SIG-M5 (cell line): ENCODE results near the gene DNMT1.
"Not testable (repeated sequence)": the region's sequence is repeated elsewhere in the genome, so short reads cannot be mapped to it uniquely, and the experiment has no call there.

Experiments used
- DNase-seq: peaks from one replicate; lab custom pipeline; 2025; lab: John Stamatoyannopoulos, UW

Gene DNMT1

GRCh38 chr19:10220695-10221094 lies 25.9 kb upstream of the DNMT1 start:
- no peak for DNase-seq

- no peak for DNase-seq
These were observed 24.9 kb upstream of the DNMT1 start for GRCh38 chr19:10219678-10220077.

DNA sequence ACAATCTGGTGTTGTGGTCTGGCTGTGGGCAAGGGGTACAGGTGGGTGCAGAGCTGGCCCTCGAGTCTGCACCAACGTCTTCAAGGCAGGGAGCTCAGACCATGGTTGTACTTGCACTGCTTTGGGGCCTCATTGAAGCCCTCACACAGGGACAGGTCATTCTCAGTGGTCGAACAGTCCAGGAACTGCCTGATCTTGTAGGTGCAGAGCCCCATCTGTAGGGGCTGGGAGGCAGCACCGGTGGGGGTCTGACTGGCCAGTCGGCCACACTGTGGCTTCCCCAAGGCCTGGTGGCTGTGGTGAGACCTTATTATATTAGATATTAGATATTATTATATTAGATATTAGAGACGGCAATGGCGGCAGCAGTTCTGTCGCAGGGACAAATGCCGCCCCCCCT lies 22.3 kb upstream of the DNMT1 start:
- no peak for DNase-seq

GRCh38 chr19:10214784-10215183 lies 20.0 kb upstream of the DNMT1 start:
- no peak for DNase-seq

- no peak for DNase-seq
These were observed 16.9 kb upstream of the DNMT1 start for GRCh38 chr19:10211691-10212090.

DNA sequence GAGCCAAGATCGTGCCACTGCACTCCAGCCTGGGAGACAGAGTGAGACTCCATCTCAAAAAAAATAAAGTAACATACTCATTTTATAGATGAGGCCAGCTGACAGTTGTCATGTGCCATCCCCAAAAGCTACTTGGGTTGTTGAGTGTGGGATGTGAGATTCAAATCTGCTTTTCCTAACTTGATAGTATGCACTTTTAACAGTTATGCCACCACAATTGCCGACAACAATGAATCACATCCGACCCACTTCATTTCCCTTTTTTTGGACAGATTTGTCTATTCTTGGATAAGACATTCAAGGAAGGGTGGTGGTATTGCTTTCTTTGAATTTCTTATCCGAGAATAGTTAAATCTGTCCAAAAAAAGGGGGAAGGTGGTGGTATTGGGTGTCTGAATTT lies 16.3 kb upstream of the DNMT1 start:
- DNase-seq, result no peak

DNA sequence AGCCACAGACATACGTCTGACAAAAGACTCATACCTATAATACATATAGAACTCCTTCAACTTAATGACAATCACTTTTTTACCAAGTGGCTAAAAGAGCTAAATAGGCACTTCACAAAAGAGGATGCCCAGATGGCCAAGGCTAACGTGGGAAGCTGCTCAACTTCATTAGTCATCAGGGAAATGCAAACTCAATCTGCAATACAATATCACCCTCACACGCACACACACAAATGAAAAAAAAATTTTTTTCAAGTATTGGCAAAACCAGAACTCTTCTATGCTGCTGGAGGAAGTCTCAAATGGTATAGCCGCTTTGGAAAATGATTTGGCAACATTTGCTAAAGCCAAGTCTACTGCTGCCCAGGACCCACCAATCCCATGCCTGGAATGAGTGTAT lies 14.6 kb upstream of the DNMT1 start:
- no peak for DNase-seq

- no peak for DNase-seq
These were observed 12.3 kb upstream of the DNMT1 start for GRCh38 chr19:10207026-10207425.

GRCh38 chr19:10206226-10206885 lies 11.6 kb upstream of the DNMT1 start:
- DNase-seq, result no peak

GRCh38 chr19:10205636-10206035 lies 10.9 kb upstream of the DNMT1 start:
- no peak for DNase-seq

GRCh38 chr19:10203686-10204085 lies 8.9 kb upstream of the DNMT1 start:
- DNase-seq, result no peak

GRCh38 chr19:10201176-10201575 lies 6.4 kb upstream of the DNMT1 start:
- no peak for DNase-seq

- not testable (repeated sequence) for DNase-seq
These were observed 5.3 kb upstream of the DNMT1 start for GRCh38 chr19:10200101-10200500.

GRCh38 chr19:10198889-10199644 lies 4.3 kb upstream of the DNMT1 start:
- DNase-seq, result not testable (repeated sequence)

DNA sequence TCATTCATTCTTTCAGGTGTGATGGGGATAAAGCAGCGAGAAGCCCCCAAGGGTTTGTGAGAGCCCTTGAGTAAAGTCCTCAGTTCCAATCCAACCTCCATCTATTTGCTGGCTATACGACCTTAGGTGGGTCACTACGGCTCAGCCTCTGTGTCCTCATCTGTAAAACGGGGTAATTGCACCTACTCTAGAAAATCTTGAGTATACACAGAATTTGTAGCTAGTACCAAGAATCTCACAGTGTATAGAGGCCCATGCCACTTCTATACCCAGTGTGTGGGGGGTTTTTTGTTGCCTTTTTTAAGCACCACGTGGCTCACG lies 406 bp upstream of the DNMT1 start:
- DNase-seq, result no peak

DNA sequence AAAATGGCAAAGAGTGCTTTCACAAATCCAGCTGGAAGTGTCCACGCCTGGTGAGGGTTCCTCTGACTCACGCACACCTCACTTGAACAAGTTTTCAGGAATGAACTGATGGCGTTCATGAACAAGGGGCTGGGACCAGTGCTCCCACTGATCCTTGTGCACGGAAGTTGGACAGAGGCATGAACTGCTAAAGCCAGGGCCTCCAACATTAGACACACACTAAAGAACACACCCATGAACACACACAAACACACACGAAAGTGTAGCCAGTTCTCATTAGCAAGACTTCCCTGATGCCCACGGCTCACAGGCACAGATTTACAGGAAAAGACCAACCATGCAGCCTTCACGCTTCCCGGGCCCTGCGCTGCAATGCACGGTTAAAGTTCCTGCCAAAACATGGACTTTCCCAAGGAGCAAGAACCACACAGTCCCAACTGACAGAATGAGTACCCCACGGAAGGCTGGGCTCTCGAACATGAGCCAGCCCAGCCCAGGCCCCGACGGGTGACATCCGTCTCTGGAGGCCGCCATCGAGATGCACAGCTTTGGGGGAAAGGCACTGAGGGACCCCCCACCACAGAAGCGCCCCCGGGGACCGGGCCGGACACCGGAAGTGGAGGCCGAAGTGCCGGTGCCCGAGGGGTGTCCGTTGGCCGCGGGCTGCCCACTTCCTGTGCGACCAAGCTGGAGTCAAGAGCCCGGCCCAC lies 808 bp downstream of the DNMT1 start:
- DNase-seq, result no peak

- no peak for DNase-seq
These were observed 1.8 kb downstream of the DNMT1 start for GRCh38 chr19:10192922-10193321.

- no peak for DNase-seq
These were observed 3.4 kb downstream of the DNMT1 start for GRCh38 chr19:10191347-10191746.

DNA sequence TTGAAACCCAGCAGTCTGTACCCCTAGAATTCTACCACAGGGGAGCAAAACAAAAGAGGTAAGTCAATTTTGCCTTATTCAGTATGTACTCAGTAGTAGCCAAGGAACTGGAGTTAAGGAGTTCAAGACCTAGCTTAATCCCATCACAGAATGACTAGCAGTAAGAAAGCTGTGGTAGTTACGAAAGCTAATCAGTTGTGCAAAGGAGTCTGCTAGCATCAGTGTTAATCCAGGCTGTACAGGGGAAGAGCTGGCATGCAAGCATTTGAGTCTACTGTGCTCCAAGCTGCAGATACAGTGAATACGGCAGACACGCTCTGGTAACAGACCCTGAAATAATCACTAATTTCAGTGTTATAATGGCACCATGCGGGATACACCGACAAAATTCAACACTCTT lies 4.7 kb downstream of the DNMT1 start:
- DNase-seq, result no peak

- no peak for DNase-seq
These were observed 5.1 kb downstream of the DNMT1 start for GRCh38 chr19:10189616-10190015.

DNA sequence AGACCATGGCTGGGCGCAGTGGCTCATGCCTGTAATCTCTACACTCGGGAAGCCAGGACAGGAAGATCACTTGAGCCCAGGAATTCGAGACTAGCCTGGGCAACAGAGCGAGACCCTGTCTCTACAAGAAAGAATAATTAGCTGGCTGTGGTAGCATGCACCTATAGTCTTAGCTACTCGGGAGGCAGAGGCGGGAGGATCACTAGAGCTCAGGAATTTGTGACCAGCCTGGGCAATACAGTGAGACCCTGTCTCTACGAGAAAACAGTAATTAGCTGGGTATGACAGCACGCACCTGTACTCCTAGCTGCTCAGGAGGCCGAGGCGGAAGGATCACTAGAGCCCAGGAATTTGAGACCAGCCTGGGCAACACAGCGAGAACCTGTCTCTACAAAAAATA lies 7.4 kb downstream of the DNMT1 start:
- no peak for DNase-seq

GRCh38 chr19:10184636-10185035 lies 10.1 kb downstream of the DNMT1 start:
- DNase-seq, result no peak

DNA sequence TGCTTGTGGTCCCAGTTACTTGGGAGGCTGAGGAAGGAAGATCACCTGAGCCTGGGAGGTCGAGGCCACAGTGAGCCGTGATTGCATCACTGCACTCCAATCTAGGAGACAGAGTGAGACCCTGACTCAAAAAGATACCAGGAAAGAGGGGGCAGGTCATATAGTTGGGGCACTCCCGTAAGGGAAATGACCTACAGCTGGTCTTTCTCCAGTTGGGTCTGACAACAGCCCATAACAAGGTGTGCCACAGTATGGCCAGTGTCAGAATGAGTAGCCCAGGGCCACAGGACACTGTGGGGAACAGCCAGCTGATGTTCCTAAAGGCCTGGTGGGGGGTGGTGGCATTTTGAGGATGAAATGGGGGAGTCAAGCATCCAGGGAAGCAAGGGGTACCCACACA lies 10.8 kb downstream of the DNMT1 start:
- DNase-seq, result no peak
